Measurements from ENCODE around the gene GRAMD1B. TPM values are rescaled to one million over a fixed set of nuclear protein-coding genes. Genes with fewer than 3 reads are reported as not detected.

The GRAMD1B gene
- total and polyA plus RNA-seq, 5 donors from 2014 or later = 1.7 to 10.8 (median 5.3) TPM

- Histone ChIP-seq H3K4me3 (ENCODE audit: low read depth, low read length) (no peak overlapping the region), H3K9me3 (ENCODE audit: control insufficient read depth in 2 of 2, low read length in 2 of 2) (no peaks in the 10 kb centered on the region), H3K27me3 (ENCODE audit: control insufficient read depth, insufficient read depth, low read length) (no peaks in the 10 kb centered on the region), H3K36me3 (ENCODE audit: control insufficient read depth, insufficient read depth, low read length) (no peaks in the 10 kb centered on the region), H3K4me1 (ENCODE audit: control insufficient read depth, insufficient read depth, low read length, poor library complexity, severe bottlenecking) (no peaks in the 10 kb centered on the region), H3K27ac (ENCODE audit: insufficient read depth, low read length, poor library complexity, severe bottlenecking) (no peak overlapping the region)
- Mint-ChIP-seq H3K27me3 (no peaks in the 10 kb centered on the region), H3K36me3 (no peaks in the 10 kb centered on the region), H3K27ac (peak overlapping the region in 1 of 3 donors; percentile 20), H3K9me3 (peaks cover 0 to 2% (median 0%) of the 10 kb centered on the region in 7 donors), H3K4me3 (no peak overlapping the region), H3K4me1 (peaks cover 0 to 4% (median 0%) of the 10 kb centered on the region in 4 donors)
- DNase-seq (no peak), ATAC-seq (ENCODE audit: low read depth in 2 of 2) (no peak)
Measured at GRCh38 chr11:123526027-123526805, 96.1 kb downstream of the GRAMD1B start.

GRCh38 chr11:123526918-123527317 is 96.8 kb downstream of the GRAMD1B start:
- no peaks in the 10 kb centered on the region for H3K27me3 ChIP-seq (ENCODE audit: control insufficient read depth, insufficient read depth, low read length)
- no peak overlapping the region for H3K27ac ChIP-seq (ENCODE audit: insufficient read depth, low read length, poor library complexity, severe bottlenecking)
- Mint-ChIP-seq H3K9me3 (no peaks in the 10 kb centered on the region), H3K4me1 (peaks cover 0 to 4% (median 0%) of the 10 kb centered on the region in 4 donors), H3K27ac (no peak overlapping the region), H3K27me3 (no peaks in the 10 kb centered on the region), H3K4me3 (no peak overlapping the region), H3K36me3 (no peaks in the 10 kb centered on the region)
- H3K36me3 ChIP-seq (ENCODE audit: control insufficient read depth, insufficient read depth, low read length) = no peaks in the 10 kb centered on the region
- H3K4me1 ChIP-seq (ENCODE audit: control insufficient read depth, insufficient read depth, low read length, poor library complexity, severe bottlenecking) = no peaks in the 10 kb centered on the region
- no peak for ATAC-seq (ENCODE audit: low read depth in 2 of 2)
- no peak for DNase-seq
- no peak overlapping the region for H3K4me3 ChIP-seq (ENCODE audit: low read depth, low read length)
- H3K9me3 ChIP-seq (ENCODE audit: control insufficient read depth in 2 of 2, low read length in 2 of 2) = no peaks in the 10 kb centered on the region

- no peaks in the 10 kb centered on the region for H3K9me3 ChIP-seq (ENCODE audit: control insufficient read depth in 2 of 2, low read length in 2 of 2)
- H3K4me1 Mint-ChIP-seq = peaks cover 0 to 4% (median 0%) of the 10 kb centered on the region in 4 donors
- no peaks in the 10 kb centered on the region for H3K4me1 ChIP-seq (ENCODE audit: control insufficient read depth, insufficient read depth, low read length, poor library complexity, severe bottlenecking)
- peaks cover 5% of the 10 kb centered on the region for H3K36me3 Mint-ChIP-seq
- no peak for DNase-seq
- H3K27me3 ChIP-seq (ENCODE audit: control insufficient read depth, insufficient read depth, low read length) = no peaks in the 10 kb centered on the region
- ATAC-seq (ENCODE audit: low read depth in 2 of 2) = no peak
- H3K4me3 ChIP-seq (ENCODE audit: low read depth, low read length) = no peak overlapping the region
- no peaks in the 10 kb centered on the region for H3K9me3 Mint-ChIP-seq
- no peak overlapping the region for H3K27ac ChIP-seq (ENCODE audit: insufficient read depth, low read length, poor library complexity, severe bottlenecking)
- no peak overlapping the region for H3K4me3 Mint-ChIP-seq
- no peaks in the 10 kb centered on the region for H3K27me3 Mint-ChIP-seq
- no peaks in the 10 kb centered on the region for H3K36me3 ChIP-seq (ENCODE audit: control insufficient read depth, insufficient read depth, low read length)
- H3K27ac Mint-ChIP-seq = no peak overlapping the region
Measured at GRCh38 chr11:123527526-123527925, 97.5 kb downstream of the GRAMD1B start.

DNA sequence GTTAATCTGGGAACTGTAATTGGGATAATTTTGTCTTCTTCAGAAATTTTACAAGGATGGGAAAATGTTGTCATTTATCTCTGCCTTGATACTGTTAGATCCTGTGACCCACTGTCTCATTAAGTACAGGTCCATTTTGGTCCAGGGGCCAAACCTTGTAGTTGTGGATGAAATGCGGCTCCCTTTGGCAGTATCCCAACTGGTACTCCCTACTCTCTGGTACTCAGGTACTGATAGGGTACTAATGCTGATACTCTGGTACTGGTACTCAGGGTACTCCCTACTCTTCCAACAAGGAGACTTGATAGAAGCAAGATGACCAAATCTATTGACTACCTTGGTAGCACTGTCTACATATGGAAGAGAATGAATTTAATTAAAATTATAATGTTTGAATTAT is 97.9 kb downstream of the GRAMD1B start:
- Mint-ChIP-seq H3K27ac (no peak overlapping the region), H3K4me3 (no peak overlapping the region), H3K27me3 (no peaks in the 10 kb centered on the region), H3K36me3 (peaks cover 6% of the 10 kb centered on the region), H3K9me3 (no peaks in the 10 kb centered on the region), H3K4me1 (peaks cover 0 to 4% (median 0%) of the 10 kb centered on the region in 4 donors)
- ATAC-seq (ENCODE audit: low read depth in 2 of 2) (no peak), DNase-seq (no peak)
- H3K9me3 ChIP-seq (ENCODE audit: control insufficient read depth in 2 of 2, low read length in 2 of 2) = no peaks in the 10 kb centered on the region
- H3K36me3 ChIP-seq (ENCODE audit: control insufficient read depth, insufficient read depth, low read length) = no peaks in the 10 kb centered on the region
- no peaks in the 10 kb centered on the region for H3K27me3 ChIP-seq (ENCODE audit: control insufficient read depth, insufficient read depth, low read length)
- H3K27ac ChIP-seq (ENCODE audit: insufficient read depth, low read length, poor library complexity, severe bottlenecking) = no peak overlapping the region
- no peak overlapping the region for H3K4me3 ChIP-seq (ENCODE audit: low read depth, low read length)
- no peaks in the 10 kb centered on the region for H3K4me1 ChIP-seq (ENCODE audit: control insufficient read depth, insufficient read depth, low read length, poor library complexity, severe bottlenecking)

GRCh38 chr11:123531325-123531724 is 101.3 kb downstream of the GRAMD1B start:
- Histone ChIP-seq H3K9me3 (ENCODE audit: control insufficient read depth in 2 of 2, low read length in 2 of 2) (no peaks in the 10 kb centered on the region), H3K4me3 (ENCODE audit: low read depth, low read length) (no peak overlapping the region), H3K4me1 (ENCODE audit: control insufficient read depth, insufficient read depth, low read length, poor library complexity, severe bottlenecking) (no peaks in the 10 kb centered on the region), H3K27ac (ENCODE audit: insufficient read depth, low read length, poor library complexity, severe bottlenecking) (no peak overlapping the region), H3K36me3 (ENCODE audit: control insufficient read depth, insufficient read depth, low read length) (no peaks in the 10 kb centered on the region), H3K27me3 (ENCODE audit: control insufficient read depth, insufficient read depth, low read length) (no peaks in the 10 kb centered on the region)
- Mint-ChIP-seq H3K27me3 (no peaks in the 10 kb centered on the region), H3K4me1 (peaks cover 0 to 2% (median 0%) of the 10 kb centered on the region in 4 donors), H3K4me3 (no peak overlapping the region), H3K27ac (no peak overlapping the region), H3K36me3 (peaks cover 6% of the 10 kb centered on the region), H3K9me3 (no peaks in the 10 kb centered on the region)
- ATAC-seq (ENCODE audit: low read depth in 2 of 2) (no peak), DNase-seq (no peak)

DNA sequence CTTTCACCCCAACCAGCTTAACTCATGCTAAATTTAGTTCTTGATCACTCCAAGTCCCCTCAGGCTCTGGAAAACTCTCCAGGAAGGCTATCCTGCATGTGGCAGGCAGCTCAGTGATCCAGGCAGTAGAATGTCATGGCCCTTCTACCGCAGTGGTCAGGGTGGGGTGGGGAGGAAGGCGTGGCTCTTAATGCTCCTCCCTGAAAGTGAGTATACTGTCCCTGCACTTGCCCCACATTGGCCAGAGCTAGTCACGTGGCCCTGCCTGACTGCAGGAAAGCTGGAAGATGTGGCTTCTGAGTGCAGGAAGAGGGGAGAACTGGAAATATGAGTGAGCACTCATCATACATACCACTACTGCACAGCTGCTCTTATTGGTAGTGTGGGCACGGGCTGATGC is 102.1 kb downstream of the GRAMD1B start:
- H3K9me3 Mint-ChIP-seq = no peaks in the 10 kb centered on the region
- no peaks in the 10 kb centered on the region for H3K36me3 ChIP-seq (ENCODE audit: control insufficient read depth, insufficient read depth, low read length)

DNA sequence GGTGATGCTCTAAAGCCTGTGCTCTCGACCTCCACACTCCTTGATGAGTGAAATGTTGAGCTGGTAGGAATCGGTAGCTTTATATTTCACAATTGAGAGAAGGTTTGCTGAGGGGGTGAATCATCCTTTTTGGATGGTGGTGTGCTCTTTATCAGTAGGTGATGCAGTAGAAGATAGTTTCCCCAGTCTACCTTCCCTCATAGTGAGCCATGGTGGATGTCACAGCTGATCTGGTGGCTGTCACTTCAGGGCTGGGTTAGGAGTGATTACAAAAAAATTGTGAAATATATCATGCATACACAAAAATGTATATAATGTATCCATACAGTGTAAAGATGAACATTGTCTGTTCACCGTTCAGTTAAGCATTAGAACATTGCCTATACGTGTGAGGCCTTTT is 105.3 kb downstream of the GRAMD1B start:
- Mint-ChIP-seq H3K9me3 (no peaks in the 10 kb centered on the region), H3K36me3 (peaks cover 6% of the 10 kb centered on the region), H3K4me3 (no peak overlapping the region), H3K4me1 (peaks cover 0 to 5% (median 0%) of the 10 kb centered on the region in 4 donors), H3K27ac (no peak overlapping the region), H3K27me3 (no peaks in the 10 kb centered on the region)
- Histone ChIP-seq H3K9me3 (ENCODE audit: control insufficient read depth in 2 of 2, low read length in 2 of 2) (no peaks in the 10 kb centered on the region), H3K4me1 (ENCODE audit: control insufficient read depth, insufficient read depth, low read length, poor library complexity, severe bottlenecking) (no peaks in the 10 kb centered on the region), H3K36me3 (ENCODE audit: control insufficient read depth, insufficient read depth, low read length) (no peaks in the 10 kb centered on the region), H3K27ac (ENCODE audit: insufficient read depth, low read length, poor library complexity, severe bottlenecking) (no peak overlapping the region), H3K27me3 (ENCODE audit: control insufficient read depth, insufficient read depth, low read length) (no peaks in the 10 kb centered on the region), H3K4me3 (ENCODE audit: low read depth, low read length) (no peak overlapping the region)
- ATAC-seq (ENCODE audit: low read depth in 2 of 2) = no peak
- no peak for DNase-seq

More for the DNA sequence above, 102.1 kb downstream of the GRAMD1B start:
- no peak for ATAC-seq (ENCODE audit: low read depth in 2 of 2)
- H3K4me3 ChIP-seq (ENCODE audit: low read depth, low read length) = no peak overlapping the region
- no peak for DNase-seq
- Mint-ChIP-seq H3K4me3 (no peak overlapping the region), H3K27me3 (no peaks in the 10 kb centered on the region), H3K4me1 (peaks cover 0 to 2% (median 0%) of the 10 kb centered on the region in 4 donors), H3K36me3 (peaks cover 6% of the 10 kb centered on the region), H3K27ac (no peak overlapping the region)
- H3K9me3 ChIP-seq (ENCODE audit: control insufficient read depth in 2 of 2, low read length in 2 of 2) = no peaks in the 10 kb centered on the region
- no peak overlapping the region for H3K27ac ChIP-seq (ENCODE audit: insufficient read depth, low read length, poor library complexity, severe bottlenecking)
- H3K27me3 ChIP-seq (ENCODE audit: control insufficient read depth, insufficient read depth, low read length) = no peaks in the 10 kb centered on the region
- no peaks in the 10 kb centered on the region for H3K4me1 ChIP-seq (ENCODE audit: control insufficient read depth, insufficient read depth, low read length, poor library complexity, severe bottlenecking)
